Hypothalamus (tissue), 51 donors: ENCODE measurements around the gene VPS8.
"Not testable (repeated sequence)": the region's sequence is repeated elsewhere in the genome, so short reads cannot be mapped to it uniquely, and the experiment has no call there.

ENCODE experiments used
- DNase-seq, 51 donors: peaks; one replicate each; lab custom pipeline; 2025; lab: John Stamatoyannopoulos, UW

Gene VPS8

DNA sequence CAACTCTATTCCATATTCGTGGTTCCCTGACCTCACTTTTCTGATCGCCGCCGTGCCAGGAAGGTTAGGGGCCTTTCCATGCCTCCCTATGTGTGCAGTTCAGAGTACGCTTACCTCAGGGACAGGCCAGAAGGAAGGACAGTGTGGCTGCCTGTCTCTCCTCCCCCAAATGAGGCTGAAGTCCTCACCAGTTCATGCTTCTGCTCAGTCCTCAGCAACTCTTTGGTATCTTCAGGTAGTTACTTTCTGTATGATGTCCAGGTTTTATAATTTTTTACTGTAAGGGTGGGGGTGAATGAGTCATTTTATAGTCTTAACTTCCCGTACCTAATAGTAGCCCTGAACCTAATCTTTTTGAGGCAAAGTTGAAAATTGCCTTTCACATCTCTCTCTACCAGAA lies 98.7 kb downstream of the VPS8 start:
- DNase-seq, result no peak

DNA sequence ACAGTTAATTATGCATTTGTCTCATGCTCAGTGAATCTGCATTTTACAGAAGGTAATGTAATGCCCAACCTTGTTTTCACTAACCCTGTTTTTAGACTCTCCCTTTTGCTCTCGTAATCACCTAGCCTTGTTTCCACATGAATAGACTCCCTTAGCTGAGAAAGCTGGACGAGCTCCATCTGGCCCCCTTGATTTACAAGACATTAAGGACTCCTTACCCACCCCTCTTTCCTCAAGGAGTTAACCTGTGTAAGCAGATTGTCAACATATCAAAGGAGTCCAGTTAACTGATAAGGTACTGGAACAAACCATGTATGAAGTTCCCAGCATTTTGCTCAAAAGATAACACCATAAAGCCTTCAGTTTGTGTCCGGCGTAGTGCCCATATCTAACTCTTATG lies 99.6 kb downstream of the VPS8 start:
- no peak for DNase-seq

DNA sequence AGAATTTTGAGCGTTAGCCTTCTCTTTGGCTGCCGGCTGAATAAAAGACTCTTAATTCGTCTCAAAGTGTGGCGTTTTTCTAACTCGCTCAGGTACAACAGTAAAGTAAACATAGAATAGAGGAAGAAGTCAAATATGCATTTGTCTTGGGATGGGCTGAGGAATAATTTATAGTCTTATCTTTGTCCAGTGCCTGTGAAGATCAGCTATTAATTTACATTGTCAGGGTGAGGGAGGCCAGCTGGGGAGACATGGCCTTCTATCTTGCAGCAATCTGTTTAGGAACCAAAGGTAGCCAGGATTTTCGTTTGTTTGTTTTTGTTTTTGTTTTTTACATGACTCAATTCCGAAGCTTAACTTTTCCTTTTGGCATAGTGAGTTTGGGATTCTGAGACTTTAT lies 100.2 kb downstream of the VPS8 start:
- no peak for DNase-seq

DNA sequence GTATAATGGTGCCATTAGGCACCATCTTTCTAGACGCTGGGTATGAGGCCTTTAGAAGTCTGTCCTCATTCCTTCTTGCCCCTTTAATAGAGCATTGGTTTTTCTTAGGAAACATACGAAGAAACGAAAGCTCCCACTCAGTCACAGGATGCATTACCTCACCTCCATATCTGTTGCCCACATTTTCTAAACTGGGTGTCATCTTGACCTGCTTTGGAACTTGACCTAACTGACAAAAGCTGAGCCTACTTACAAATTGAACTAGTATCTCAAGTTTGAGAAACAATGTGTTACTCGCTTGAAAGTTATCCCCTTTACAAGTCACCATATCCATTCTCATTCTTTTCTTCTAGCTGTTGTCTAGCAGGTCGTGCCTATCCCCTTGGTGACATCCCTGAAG lies 102.7 kb downstream of the VPS8 start:
- no peak for DNase-seq

DNA sequence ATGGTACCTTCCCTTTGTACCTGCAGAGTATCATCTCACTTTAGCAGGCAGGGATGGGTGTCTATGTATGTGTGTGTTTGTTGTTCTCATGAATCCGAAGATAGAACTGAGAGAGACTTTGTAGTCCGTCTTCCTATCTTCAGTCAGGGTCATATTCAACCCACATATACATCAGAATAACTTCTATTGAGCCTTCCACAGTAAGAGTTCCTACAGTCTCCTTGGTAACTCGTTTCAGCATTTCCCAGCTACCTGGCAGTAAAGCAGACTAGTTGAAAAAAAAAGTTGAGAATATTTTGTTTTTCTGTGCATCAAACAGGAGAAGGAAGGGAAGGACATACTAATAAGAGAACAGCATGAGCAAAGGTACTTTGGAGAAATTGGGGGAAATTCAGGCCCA lies 106.8 kb downstream of the VPS8 start:
- no peak for DNase-seq

DNA sequence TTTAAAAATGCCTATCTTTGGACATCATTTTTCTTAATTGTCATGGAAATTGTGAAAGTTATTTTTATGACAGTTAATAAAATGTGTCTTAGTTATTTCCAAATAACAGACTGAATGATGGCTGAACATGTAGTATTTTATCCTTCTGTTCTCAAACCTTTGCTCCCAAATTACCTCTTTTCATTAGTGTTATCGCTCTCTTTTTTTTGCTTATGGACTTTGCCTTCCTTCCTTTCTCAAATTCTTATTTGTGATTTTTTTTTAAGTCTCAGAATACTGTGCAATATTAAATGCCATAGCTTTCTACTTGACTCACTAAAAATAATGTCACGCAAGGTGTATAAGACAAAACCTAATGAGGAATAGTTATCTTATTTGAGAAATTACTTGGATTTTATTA lies 107.7 kb downstream of the VPS8 start:
- DNase-seq, result no peak

DNA sequence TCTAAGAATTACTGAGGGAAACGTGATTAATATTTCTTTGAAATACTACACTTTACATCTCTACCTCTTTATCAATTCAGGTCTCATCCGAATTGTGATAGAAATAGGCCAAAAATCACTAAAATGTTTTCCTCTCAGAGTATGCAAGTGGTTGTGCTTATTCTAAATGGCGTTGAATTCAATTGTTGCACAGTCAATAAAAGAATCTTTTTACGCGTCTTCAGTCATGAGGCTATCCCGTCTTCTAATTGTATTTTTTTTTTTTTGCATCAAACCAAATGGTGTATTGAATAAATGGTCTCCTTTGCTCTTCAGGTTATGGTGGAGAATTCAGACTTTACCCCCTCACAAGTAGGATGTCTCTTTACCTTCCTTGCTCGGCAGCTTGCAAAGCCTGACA lies 112.6 kb downstream of the VPS8 start:
- DNase-seq, result no peak

DNA sequence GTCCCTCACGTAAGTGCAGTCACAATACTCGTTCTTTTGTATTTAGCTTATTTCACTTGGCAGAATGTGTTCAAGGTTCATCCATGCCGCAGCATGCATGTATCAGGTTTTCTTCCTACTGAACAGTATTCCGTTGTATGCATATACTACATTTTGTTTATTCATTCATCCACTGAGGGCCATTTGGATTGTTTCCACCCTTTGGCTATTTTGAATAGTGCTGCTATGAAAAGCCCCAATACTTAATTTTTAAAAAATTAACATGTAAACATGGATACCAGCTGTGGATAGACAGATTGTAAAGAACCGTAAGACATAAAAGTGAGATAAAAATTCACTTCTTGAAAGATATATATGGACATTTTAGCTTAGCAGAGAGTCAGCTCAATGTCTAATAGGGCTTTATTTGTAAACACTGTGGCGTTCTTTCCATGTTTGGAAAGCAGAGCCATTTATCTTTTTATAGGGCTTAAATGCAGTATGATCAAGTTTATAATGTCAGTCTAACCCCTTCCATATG lies 115.9 kb downstream of the VPS8 start:
- no peak for DNase-seq

DNA sequence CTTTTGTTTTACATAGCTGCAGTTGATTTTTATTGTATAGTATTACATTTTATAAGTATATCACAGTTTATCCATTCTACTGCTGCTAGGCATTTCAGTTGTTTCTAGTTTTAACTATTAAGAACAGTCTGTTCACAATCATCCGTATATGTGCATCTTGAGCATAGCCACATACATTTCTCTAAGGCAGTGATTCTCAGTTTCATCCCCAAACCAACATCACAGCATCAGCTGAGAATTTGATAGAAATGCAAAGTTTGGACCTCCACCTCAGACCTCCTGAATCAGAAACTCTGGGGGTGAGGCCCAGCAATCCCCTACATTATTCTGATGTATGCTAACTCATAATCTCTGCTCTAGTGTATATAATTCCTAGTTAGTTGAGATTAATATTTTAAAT lies 120.8 kb downstream of the VPS8 start:
- DNase-seq, result no peak

DNA sequence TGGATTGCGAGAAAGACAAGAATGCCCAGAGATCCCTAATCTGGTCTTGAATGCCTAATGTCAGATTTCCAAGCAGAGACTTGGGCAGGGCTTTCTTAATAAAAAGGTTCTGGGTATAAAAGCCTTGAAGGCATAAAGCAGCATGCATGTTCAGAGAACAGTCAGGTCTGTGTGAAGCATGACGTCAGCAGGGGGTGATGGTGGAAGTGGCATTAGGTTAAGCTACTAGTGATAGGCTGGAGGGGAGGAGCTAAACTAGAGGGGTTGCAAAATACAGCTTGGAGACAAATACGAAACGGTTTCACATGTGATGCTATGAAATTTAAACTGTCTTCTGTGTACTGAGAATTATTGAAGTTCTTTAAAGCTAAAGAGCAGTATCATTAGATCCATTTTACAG lies 125.6 kb downstream of the VPS8 start:
- DNase-seq, result no peak

DNA sequence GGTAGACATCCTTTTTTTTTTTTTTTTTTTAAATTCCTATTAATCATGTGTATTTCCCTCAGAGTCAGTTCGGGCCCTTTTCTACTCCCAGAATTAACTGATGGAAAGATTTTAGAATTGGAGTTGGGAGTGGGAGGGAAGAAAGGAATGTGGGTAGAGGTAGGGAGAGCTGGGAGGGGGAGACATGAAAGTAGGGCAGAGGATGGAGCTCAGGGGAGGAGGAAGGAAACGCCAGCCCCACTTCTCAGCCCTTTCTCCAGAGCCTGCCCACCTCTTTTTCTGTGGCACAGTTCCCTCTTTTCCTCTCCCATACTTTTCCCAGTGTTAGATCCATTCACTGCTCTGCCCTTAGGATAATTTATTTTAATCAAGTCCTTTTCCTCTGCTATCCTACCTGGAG lies 129.4 kb downstream of the VPS8 start:
- DNase-seq, result no peak

DNA sequence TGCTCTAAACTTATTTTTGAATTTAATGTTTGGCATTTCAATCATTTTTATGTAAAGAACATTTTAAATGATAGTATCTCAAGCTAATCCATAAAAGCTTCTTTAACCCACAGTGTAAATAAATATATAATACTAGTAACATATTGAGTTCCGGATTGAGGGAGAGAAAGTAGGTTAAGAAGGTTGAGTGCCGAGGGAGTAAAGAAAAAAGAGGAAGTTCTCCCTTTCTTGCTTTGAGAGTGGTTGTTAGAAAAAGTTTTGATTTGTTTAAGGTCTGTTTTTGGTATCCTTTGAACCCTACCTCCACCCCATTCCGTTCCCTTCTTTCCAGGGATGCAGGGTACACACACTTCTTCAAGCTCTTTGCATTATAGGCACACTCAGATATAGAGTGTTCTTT lies 130.8 kb downstream of the VPS8 start:
- DNase-seq, result no peak

DNA sequence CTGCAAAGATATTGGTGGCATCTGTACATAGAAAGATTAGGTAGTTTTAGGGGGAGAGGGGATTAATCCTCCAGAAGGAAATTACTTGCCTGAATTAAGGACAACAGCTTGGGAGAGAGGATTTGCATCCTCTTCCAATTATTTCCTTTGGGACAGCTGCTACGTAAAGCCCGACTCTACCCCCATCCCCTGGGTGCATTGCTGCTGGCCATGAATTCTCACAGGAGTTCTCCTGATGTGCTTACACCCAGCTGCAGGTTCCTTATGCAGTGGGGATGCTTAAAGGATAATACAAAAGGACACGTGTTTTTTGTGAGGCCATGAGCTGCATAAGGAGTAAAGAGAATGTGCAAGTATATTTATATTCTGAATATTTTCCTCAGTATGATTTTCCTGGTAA lies 132.3 kb downstream of the VPS8 start:
- DNase-seq, result no peak

DNA sequence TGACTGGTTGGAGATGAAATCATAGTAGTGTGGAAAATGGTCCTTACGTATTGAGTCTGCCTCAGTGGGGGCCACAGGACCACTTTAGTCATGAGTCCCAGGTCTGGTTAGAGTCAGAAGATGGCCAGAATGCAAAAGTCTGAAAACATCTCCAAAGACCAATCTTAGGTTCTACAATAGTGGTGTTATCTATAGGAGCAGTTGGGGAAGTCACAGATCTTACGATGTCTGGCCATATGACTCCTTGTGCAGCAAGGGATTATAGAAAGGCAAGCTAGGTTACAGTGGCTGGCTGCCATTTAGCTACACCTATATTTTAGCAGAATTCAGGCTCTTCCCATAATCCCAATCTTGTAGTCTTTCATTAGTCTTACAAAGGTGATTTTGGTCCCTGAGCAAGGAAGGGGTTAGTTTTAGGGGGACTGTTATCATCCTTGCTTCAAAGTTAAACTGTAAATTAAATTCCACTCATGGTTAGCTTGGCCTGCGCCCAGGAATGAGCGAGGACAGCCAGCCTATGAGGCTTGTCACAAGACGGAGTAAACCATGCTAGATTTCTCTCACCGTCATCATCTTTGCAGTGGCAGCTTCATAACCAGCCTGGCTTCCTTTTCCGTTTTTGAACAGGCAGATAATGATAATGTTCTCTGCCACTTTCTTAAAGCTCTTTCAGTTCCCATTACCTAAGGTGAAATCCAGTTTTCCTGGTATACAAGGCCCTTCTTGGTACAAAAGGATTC lies 134.1 kb downstream of the VPS8 start:
- DNase-seq, result no peak

DNA sequence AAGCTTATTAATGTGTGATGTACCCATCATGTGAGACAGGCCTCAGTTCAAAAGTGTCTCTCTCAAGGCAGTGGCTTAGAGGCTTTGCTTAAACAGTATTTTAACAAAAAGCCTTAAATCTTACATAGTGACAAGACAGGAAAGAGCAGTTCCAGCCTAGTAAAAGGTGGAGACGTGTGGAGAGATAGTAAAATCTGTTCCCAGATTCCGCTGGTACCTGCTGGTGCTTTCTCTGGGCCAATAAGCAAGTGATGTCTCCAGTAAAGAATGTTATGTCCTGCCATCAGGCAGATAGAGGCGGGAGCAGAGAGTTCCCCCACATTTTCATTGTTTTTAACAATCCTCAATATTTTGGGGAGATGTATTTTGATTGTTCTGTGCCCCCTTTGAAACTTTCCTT lies 135.0 kb downstream of the VPS8 start:
- DNase-seq, result no peak

DNA sequence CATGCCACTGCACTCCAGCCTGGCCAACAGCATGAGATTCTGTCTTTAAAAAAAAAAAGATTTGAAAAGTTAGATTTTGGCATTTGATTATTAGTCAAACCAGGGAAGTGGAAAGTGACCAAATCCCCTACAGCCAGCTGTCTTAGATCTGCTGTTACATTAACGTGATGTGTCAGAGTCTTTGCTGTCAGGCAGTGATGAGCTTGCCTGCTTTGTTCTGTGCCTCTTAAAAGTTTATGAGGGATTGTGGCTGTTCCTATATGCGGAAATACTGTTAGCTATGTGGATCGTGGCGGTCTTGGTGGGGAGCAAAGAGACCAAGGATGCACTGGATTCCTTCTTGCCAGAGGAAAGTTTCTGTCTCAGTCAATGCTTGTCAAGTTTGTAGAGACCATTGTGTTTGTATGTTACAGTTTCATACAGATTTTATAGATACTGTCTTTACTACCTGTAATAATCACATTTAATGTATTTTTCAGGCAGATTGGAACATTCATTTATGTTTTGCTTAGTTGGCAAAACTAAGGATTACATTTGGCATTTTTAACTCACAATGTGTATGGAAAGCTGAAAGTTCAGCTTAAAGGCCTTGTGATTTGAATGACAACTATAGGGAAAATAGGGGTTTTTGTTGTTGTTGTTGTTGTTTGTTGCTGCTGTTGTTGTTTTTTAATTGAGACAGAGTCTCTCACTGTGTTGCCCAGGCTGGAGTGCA lies 137.4 kb downstream of the VPS8 start:
- DNase-seq, result no peak

DNA sequence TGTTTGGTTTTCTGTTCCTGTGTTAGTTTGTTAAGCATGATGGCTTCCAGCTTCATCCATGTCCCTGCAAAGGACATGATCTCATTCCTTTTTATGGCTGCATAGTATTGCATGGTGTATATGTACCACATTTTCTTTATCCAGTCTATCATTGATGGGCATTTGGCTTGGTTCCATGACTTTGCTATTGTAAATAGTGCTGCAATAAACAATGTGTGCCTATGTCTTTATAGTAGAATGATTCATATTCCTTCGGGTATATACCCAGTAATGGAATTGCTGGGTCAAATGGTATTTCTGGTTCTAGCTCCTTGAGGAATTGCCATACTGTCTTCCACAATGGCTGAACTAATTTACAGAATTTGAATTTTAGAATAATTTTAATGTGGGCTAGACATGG lies 138.8 kb downstream of the VPS8 start:
- DNase-seq, result not testable (repeated sequence)

DNA sequence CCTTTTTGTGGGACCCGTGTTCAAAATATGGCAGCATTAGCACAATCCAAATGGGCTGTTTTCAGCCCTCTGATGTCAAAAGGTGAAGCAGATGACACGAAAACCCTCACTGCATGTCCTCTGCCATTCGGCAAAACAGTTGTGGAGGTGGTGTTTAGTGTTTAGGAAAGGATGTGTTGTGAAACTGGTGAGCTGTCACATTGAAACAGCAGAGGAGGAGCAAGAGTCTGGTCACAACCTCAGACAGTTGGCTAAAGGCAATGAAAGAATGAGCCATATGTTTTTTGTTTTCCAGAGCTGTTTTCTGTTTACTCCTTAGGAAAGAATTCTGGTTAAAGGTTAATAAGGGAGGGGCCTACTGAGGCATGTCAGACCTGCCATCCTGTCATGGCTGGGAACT lies 140.7 kb downstream of the VPS8 start:
- DNase-seq, result no peak

DNA sequence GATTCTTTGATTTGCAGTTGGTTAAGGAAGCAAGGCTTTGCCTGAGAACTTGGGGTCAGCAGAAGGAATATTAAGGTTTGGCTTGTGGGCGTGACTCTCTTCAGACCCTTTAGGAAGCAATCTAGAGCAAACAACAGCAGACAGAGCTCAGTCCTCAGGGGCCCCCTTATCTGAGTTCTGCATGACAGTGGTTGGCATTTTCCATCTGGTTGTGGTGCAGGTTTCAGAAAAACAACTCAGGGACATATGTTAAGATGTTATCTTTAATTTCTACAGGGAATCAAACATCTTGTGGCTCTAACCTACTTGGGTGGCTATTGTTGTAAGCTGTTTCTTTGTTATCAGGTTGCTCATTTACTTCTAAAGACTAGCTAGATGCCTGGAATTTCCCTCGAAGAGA lies 141.4 kb downstream of the VPS8 start:
- DNase-seq, result no peak

DNA sequence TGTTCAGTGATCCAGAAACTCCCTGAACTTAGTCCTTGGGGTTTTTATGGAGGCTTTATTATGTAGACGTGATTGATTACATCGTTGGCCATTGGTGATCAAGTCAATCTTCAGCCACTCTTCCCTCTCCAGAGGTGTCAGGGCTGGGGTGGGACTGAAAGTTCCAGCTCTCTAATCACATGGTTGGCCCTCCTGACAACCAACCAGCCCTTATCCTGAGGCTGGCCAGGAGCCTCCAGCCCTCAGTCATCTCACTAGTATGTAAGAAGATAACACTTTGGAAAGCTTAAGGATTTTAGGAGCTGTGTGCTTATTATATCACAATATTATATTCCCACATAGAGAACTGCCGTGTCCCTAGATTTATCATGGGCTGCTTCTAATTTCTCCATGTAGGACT lies 142.3 kb downstream of the VPS8 start:
- no peak for DNase-seq

DNA sequence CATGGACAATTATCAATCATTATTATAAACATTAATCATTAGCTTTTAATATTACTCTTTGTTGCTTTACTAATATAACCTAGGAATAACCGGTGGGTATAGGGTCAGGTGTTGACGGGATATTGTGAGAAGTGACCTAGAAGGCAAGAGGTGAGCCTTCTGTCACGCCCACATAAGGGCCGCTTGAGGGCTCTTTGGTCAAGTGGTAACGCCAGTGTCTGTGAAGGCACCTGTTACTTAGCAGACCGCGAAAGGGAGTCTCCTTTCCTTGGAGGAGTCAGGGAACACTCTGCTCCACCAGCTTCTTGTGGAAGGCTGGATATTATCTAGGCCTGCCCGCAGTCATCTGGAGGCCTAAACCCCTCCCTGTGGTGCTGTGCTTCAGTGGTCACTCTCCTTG lies 142.9 kb downstream of the VPS8 start:
- DNase-seq, result not testable (repeated sequence)

DNA sequence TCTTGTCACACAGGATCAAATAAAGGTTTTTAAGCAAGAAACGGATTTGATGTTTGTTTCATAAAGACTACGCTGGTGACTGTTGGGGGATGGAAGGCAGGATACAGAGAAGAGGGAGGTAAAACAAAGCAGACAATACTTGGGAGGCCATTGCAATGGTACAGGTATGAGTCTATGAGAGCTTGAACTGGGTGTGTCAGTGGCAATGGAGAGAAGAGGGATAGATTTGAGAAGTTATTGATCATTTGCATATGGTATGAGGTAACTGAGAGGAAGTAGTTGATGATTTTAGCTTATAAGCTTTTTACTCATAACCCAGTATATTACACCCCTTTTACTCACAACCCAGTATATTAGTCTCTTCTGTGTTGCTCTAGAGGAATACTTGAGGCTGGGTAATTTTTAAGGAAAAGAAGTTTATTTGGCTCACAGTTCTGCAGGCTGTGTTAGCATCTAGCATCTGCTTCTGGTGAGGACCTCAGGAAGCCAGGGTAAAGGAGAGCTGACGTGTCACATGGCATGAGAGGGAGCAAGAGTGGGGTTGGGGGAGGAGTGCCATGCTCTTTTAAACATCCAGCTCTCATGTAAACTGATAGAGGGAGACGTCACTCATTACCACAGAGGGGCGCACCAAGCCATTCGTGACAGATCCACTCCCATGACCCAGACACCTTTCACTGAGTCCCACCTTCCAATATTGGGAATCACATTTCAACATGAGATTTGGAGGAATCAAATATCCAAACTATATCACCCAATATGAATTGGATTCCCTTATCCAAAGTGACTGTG lies 153.9 kb downstream of the VPS8 start:
- no peak for DNase-seq
